Measurements from ENCODE around the gene SLC16A10.

- TF ChIP-seq CREB1 (IDR thresholded peaks at IDR 0.05; ENCODE audit: low read depth) (no peak), EGR1 (IDR thresholded peaks at IDR 0.05) (no peak), TCF12 (IDR thresholded peaks at IDR 0.05; ENCODE audit: low read depth) (no peak), TAF1 (IDR thresholded peaks at IDR 0.05; ENCODE audit: low read depth) (no peak), EP300 (IDR thresholded peaks at IDR 0.05; ENCODE audit: borderline replicate concordance) (no peak), RAD21 (IDR thresholded peaks at IDR 0.05; ENCODE audit: low read depth) (no peak), YY1 (IDR thresholded peaks at IDR 0.05; ENCODE audit: low read depth) (no peak), CEBPB (IDR thresholded peaks at IDR 0.05) (no peak), FOXM1 (IDR thresholded peaks at IDR 0.05; ENCODE audit: borderline replicate concordance, low read depth) (no peak), NFIC (IDR thresholded peaks at IDR 0.05) (no peak)
- TF ChIP-seq, protein P1, sequence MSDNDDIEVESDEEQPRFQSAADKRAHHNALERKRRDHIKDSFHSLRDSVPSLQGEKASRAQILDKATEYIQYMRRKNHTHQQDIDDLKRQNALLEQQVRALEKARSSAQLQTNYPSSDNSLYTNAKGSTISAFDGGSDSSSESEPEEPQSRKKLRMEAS (IDR thresholded peaks at IDR 0.05): no peak
- TF ChIP-seq, protein P2, sequence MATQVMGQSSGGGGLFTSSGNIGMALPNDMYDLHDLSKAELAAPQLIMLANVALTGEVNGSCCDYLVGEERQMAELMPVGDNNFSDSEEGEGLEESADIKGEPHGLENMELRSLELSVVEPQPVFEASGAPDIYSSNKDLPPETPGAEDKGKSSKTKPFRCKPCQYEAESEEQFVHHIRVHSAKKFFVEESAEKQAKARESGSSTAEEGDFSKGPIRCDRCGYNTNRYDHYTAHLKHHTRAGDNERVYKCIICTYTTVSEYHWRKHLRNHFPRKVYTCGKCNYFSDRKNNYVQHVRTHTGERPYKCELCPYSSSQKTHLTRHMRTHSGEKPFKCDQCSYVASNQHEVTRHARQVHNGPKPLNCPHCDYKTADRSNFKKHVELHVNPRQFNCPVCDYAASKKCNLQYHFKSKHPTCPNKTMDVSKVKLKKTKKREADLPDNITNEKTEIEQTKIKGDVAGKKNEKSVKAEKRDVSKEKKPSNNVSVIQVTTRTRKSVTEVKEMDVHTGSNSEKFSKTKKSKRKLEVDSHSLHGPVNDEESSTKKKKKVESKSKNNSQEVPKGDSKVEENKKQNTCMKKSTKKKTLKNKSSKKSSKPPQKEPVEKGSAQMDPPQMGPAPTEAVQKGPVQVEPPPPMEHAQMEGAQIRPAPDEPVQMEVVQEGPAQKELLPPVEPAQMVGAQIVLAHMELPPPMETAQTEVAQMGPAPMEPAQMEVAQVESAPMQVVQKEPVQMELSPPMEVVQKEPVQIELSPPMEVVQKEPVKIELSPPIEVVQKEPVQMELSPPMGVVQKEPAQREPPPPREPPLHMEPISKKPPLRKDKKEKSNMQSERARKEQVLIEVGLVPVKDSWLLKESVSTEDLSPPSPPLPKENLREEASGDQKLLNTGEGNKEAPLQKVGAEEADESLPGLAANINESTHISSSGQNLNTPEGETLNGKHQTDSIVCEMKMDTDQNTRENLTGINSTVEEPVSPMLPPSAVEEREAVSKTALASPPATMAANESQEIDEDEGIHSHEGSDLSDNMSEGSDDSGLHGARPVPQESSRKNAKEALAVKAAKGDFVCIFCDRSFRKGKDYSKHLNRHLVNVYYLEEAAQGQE (IDR thresholded peaks at IDR 0.05; ENCODE audit: low read depth): no peak
These were observed 161.5 kb downstream of the SLC16A10 start for GRCh38 chr6:111248789-111249188.

Data from Ishikawa (cell line).